Pancreas (tissue), 10 donors: Measurements from ENCODE around the gene SELENOO. TPM values are rescaled to one million over a fixed set of nuclear protein-coding genes. Genes with fewer than 3 reads are reported as not detected.

Experiments used
- ATAC-seq, 4 donors: fragments of 200-7000 bp; cut with Tn5 transposase; one replicate each; pipeline versions ENCODE4 v1.8.0 to v1.9.1; 2020; ENCODE audit warnings: mild to moderate bottlenecking in 4 of 4, moderate library complexity in 4 of 4
- DNase-seq, 6 donors: peaks; one replicate each; pipeline ENCODE4 v3.0.0-alpha.2; 2020
- FAIRE-seq: peaks from 2 replicates; lab custom pipeline; 2012; peaks lifted over from hg19 to GRCh38; lab: Jason Lieb, UNC
- H3K27ac ChIP-seq, 4 donors: fragments of 200-600 bp; sonication (generic); 1 replicate in 3 of 4; 2 replicates in 1 of 4; pipeline versions ENCODE4 v1.5.0 to v1.8.0; 2020
- H3K27me3 ChIP-seq, 4 donors: fragments of 200-600 bp; one replicate each; pipeline ENCODE4 v1.8.0; 2021
- H3K36me3 ChIP-seq, 3 donors: fragments of 200-600 bp; sonication (generic) in 1 of 3; one replicate each; pipeline versions ENCODE4 v1.5.0 to v1.8.0; 2020 to 2021
- H3K4me1 ChIP-seq, 3 donors: fragments of 200-600 bp; one replicate each; pipeline ENCODE4 v1.8.0; 2021
- H3K4me3 ChIP-seq, 4 donors: fragments of 200-600 bp; sonication (generic) in 2 of 4; one replicate each; pipeline versions ENCODE4 v1.5.0 to v1.8.0; 2020 to 2021
- H3K9me3 ChIP-seq, 4 donors: fragments of 200-600 bp; one replicate each; pipeline ENCODE4 v1.8.0; 2021
- WGBS, 2 donors: extraction: QIAGEN DNeasy Blood & Tissue Kit; methylation state at CpG; one replicate each; pipeline ENCODE4 v1.1.7; 2013; 5-methylcytosine and 5-hydroxymethylcytosine counted together
- intact Hi-C, 3 donors: fragments of 100-400 bp; cut with DNase I; formaldehyde crosslinking; loops; one replicate each; pipeline versions ENCODE4 v1.11.1 to v1.14.2; 2022
- polyA plus RNA-seq, 2 donors: library from polyadenylated mRNA; stranded (reverse); fragments of 200-250 nt; gene quantifications; one replicate each; pipeline ENCODE4 v1.2.3, GENCODE V29; 2013
- total RNA-seq, 6 donors: library from RNA; stranded (reverse); fragmentation: NEBNext Ultra II Directional in 4 of 6; extraction: Animal tissue kit (Norgen Biotek cat#: 25700) in 4 of 6; gene quantifications; one replicate each; pipeline versions ENCODE4 v1.2.1 to v1.2.4, GENCODE V29; 2021 to 2023
- TF ChIP-seq, protein P1 (sequence below), 4 donors: fragments of 200-600 bp; sonication (generic) in 3 of 4; IDR thresholded peaks; one replicate each; pipeline versions ENCODE4 v1.5.0 to v1.8.0; 2021; ENCODE audit warnings: antibody characterized with exemption in 4 of 4
- donor health status: healthy with polysubstance abuse.
- donor health status: DM: no; HTN: no; CAD: no; lungs with moderate emphysema.
- donor health status: DM: no; HTN: no; CAD: no.
- donor health status: control.
- donor health status: control.
- donor health status: Bipolar disorder and iron deficiency.
- donor health status: DM: yes; HTN: yes; CAD: no.
- donor health status: DM: no; HTN: no; CAD: no.
- donor health status: DM: no; HTN: no; CAD: no.
- donor health status: DM: yes; HTN: yes; CAD: no.

Gene SELENOO
- total and polyA plus RNA-seq, 8 donors = 11.6 to 79.8 (median 14.3) TPM

DNA sequence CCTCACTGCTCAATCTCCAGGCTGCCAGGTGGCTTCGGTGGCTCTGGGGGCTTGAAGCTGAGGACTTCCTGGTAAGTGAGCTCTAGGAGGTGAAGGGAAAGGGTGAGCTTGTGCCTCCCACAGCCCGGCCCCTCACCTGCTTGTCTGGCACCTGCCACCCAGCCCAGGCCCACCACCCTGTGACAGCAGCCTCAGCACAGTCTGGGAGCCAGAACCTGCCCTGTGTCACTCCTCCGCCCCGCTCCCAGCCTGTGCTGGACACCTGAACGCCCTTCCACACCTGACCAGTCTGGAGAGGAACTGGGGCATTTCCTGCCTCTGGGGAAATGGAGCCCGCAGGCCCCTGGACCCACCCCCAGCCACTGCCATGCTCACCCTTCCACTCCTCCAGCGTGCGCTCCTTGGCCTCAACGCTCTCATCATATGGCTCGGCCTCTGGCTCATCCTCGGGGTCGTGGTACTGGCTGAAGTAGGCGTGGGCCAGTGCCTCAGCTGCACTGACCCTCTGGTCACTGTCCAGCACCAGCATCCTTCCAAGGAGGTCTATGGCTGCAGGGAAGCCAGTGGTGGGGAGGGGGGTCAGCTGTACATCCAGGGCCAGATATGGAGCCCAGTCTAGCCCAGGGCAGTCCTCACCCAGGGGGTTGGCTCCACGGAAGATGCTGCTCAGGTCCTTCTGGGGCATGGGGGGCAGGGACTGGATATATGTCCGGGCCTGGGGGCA, 64.3 kb downstream of the SELENOO start:
- FAIRE-seq (no peak), DNase-seq (no peak), ATAC-seq (no peak)
- 85 to 90% methylated on average over 15 of the region's 15 CpGs for WGBS, 2 donors
- H3K27ac ChIP-seq = no peak overlapping the region
- H3K4me3 ChIP-seq = no peak overlapping the region
- peaks cover 12 to 19% (median 13%) of the 10 kb centered on the region in 3 donors for H3K4me1 ChIP-seq
- no peaks in the 10 kb centered on the region for H3K36me3 ChIP-seq
- TF ChIP-seq, protein P1, sequence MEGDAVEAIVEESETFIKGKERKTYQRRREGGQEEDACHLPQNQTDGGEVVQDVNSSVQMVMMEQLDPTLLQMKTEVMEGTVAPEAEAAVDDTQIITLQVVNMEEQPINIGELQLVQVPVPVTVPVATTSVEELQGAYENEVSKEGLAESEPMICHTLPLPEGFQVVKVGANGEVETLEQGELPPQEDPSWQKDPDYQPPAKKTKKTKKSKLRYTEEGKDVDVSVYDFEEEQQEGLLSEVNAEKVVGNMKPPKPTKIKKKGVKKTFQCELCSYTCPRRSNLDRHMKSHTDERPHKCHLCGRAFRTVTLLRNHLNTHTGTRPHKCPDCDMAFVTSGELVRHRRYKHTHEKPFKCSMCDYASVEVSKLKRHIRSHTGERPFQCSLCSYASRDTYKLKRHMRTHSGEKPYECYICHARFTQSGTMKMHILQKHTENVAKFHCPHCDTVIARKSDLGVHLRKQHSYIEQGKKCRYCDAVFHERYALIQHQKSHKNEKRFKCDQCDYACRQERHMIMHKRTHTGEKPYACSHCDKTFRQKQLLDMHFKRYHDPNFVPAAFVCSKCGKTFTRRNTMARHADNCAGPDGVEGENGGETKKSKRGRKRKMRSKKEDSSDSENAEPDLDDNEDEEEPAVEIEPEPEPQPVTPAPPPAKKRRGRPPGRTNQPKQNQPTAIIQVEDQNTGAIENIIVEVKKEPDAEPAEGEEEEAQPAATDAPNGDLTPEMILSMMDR (IDR thresholded peaks at IDR 0.05) = no peak
- intact Hi-C loops = loop anchor here in 1 of 3 donors (10.0 kb wide), 1 partner anchor 350 kb away; no protein-coding TSS in a partner anchor
- no peaks in the 10 kb centered on the region for H3K9me3 ChIP-seq
- no peaks in the 10 kb centered on the region for H3K27me3 ChIP-seq

DNA sequence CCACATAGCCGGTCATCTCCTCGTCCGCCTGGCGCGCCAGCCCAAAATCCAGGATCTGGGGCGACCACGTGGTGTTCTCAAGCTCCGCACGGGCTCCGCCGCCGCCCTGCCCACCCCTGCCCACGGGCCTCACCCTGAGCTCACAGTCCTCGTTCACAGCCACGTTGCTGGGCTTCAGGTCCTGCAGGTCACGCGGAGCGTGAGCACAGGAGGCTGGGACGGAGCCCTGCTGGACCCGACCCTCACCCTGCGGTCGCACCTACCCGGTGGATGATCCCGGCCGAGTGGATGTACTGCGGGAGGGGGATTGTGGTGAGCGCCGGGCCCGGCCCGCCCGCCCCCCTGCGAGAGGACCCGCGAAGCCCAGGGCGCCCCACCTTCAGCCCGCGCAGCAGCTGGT, 66.2 kb downstream of the SELENOO start:
- intact Hi-C loops = loop anchor here in 1 of 3 donors (10.0 kb wide), 1 partner anchor 348 kb away; no protein-coding TSS in a partner anchor
- TF ChIP-seq, protein P1 (IDR thresholded peaks at IDR 0.05) = no peak
- no peak for FAIRE-seq
- H3K9me3 ChIP-seq = no peaks in the 10 kb centered on the region
- no peak for DNase-seq
- H3K36me3 ChIP-seq = no peaks in the 10 kb centered on the region
- ATAC-seq = no peak
- no peak overlapping the region for H3K27ac ChIP-seq
- peak overlapping the region in 2 of 4 donors; percentile 32 to 43 for H3K4me3 ChIP-seq
- WGBS, 2 donors = 48 to 57% methylated on average over 33 to 37 of the region's 37 CpGs
- peaks cover 26 to 30% (median 29%) of the 10 kb centered on the region in 3 donors for H3K4me1 ChIP-seq
- H3K27me3 ChIP-seq = no peaks in the 10 kb centered on the region

Other genes starting within 250 kb of the SELENOO start
- gene PIM3, start 240.2 kb upstream of the SELENOO start, total RNA-seq = 10 to 100 TPM; 25.8 to 90.1 (median 33.1) TPM
- gene PIM3, start 240.2 kb upstream of the SELENOO start, polyA plus RNA-seq = 10 to 100 TPM; 55.3 to 82.7 TPM
- not detected for gene IL17REL, start 188.2 kb upstream of the SELENOO start, total RNA-seq
- not detected for gene IL17REL, start 188.2 kb upstream of the SELENOO start, polyA plus RNA-seq
- not detected for gene TTLL8, start 142.7 kb upstream of the SELENOO start, total RNA-seq
- gene TTLL8, start 142.7 kb upstream of the SELENOO start, polyA plus RNA-seq = not detected
- gene MLC1, start 115.6 kb upstream of the SELENOO start, total RNA-seq = under 1 TPM in 2 of 6 donors, not detected in 4; 0.04 to 0.05 TPM
- gene MLC1, start 115.6 kb upstream of the SELENOO start, polyA plus RNA-seq = under 1 TPM; 0.04 to 0.16 TPM
- 1 to 10 TPM in 1 of 6 donors, under 1 TPM in 4, not detected in 1; 0.09 to 1.9 (median 0.26) TPM for gene MOV10L1, start 111.0 kb upstream of the SELENOO start, total RNA-seq
- gene MOV10L1, start 111.0 kb upstream of the SELENOO start, polyA plus RNA-seq = under 1 TPM; 0.23 to 0.80 TPM
- gene PANX2, start 30.3 kb upstream of the SELENOO start, total RNA-seq = 1 to 10 TPM in 1 of 6 donors, under 1 TPM in 5; 0.31 to 1.2 (median 0.60) TPM
- 1 to 10 TPM in 1 of 2 donors, under 1 TPM in 1; 0.68 to 3.5 TPM for gene PANX2, start 30.3 kb upstream of the SELENOO start, polyA plus RNA-seq
- 10 to 100 TPM; 25.9 to 64.1 (median 48.6) TPM for gene TRABD, start 15.1 kb upstream of the SELENOO start, total RNA-seq
- 100 to 1,000 TPM; 104 to 107 TPM for gene TRABD, start 15.1 kb upstream of the SELENOO start, polyA plus RNA-seq
- 10 to 100 TPM; 19.2 to 36.7 (median 26.8) TPM for gene TUBGCP6, start 44.0 kb downstream of the SELENOO start, total RNA-seq
- 100 to 1,000 TPM; 109 to 139 TPM for gene TUBGCP6, start 44.0 kb downstream of the SELENOO start, polyA plus RNA-seq
- 10 to 100 TPM; 17.0 to 40.7 (median 19.1) TPM for gene HDAC10, start 50.3 kb downstream of the SELENOO start, total RNA-seq
- gene HDAC10, start 50.3 kb downstream of the SELENOO start, polyA plus RNA-seq = 10 to 100 TPM; 67.7 to 78.3 TPM
- gene MAPK12, start 60.7 kb downstream of the SELENOO start, total RNA-seq = 1 to 10 TPM in 5 of 6 donors, under 1 TPM in 1; 0.88 to 3.8 (median 1.6) TPM
- 10 to 100 TPM in 1 of 2 donors, 1 to 10 TPM in 1; 6.9 to 19.2 TPM for gene MAPK12, start 60.7 kb downstream of the SELENOO start, polyA plus RNA-seq
- 1 to 10 TPM; 1.3 to 3.7 (median 2.3) TPM for gene MAPK11, start 69.4 kb downstream of the SELENOO start, total RNA-seq
- 10 to 100 TPM; 13.2 to 22.2 TPM for gene MAPK11, start 69.4 kb downstream of the SELENOO start, polyA plus RNA-seq
- gene PLXNB2, start 106.6 kb downstream of the SELENOO start, total RNA-seq = 100 to 1,000 TPM in 5 of 6 donors, 10 to 100 TPM in 1; 89.3 to 168 (median 113) TPM
- gene PLXNB2, start 106.6 kb downstream of the SELENOO start, polyA plus RNA-seq = 100 to 1,000 TPM; 191 to 216 TPM
- gene DENND6B, start 126.0 kb downstream of the SELENOO start, total RNA-seq = 1 to 10 TPM; 4.3 to 9.5 (median 5.4) TPM
- 10 to 100 TPM; 20.9 to 25.3 TPM for gene DENND6B, start 126.0 kb downstream of the SELENOO start, polyA plus RNA-seq
- 10 to 100 TPM; 21.1 to 28.7 (median 24.6) TPM for gene PPP6R2, start 142.3 kb downstream of the SELENOO start, total RNA-seq
- gene PPP6R2, start 142.3 kb downstream of the SELENOO start, polyA plus RNA-seq = 10 to 100 TPM; 60.1 to 70.4 TPM